Measurements from ENCODE around the gene TMPRSS3.
A peak's percentile ranks its signal among the peaks of the same experiment; 100 is the strongest.

The TMPRSS3 gene

GRCh38 chr21:42429021-42429420, 33.2 kb upstream of the TMPRSS3 start:
- H3K4me3 ChIP-seq (ENCODE audit: low read depth, low read length) = no peak overlapping the region
- TF ChIP-seq CTCF (IDR thresholded peaks at IDR 0.05; ENCODE audit: insufficient read depth, low read depth, low read length, missing control alignments) = no peak
- no peak for DNase-seq (ENCODE audit: low read depth)

DNA sequence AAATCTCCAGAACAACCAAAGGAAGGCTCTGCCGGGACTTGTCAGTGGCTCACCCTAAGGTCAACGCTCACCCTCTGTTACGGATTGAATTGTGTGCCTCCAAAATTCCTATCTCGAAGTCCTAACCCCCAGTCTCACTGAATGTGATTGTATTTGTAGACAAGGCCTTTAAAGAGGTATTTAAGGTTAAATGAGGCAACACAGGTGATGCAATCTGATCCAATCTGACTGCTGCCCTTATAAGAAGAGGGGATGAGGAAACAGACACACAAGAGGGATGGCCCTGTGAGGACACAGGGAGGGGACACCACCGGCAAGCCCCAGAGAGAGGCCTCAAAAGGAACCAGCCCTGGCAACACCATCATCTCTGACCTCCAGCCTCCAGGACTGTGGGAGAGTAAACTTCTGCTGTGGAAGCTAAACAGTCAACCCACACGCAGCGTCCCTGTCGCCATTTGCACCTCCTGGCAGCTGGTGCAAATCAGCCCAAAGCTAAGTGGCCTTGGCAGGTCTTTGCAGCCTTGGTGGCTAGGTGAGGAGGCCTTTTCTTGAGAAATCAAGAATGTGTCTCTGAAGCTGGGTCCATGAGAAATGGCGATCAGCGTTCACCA, 32.1 kb upstream of the TMPRSS3 start:
- no peak for DNase-seq (ENCODE audit: low read depth)
- no peak for TF ChIP-seq CTCF (IDR thresholded peaks at IDR 0.05; ENCODE audit: insufficient read depth, low read depth, low read length, missing control alignments)

DNA sequence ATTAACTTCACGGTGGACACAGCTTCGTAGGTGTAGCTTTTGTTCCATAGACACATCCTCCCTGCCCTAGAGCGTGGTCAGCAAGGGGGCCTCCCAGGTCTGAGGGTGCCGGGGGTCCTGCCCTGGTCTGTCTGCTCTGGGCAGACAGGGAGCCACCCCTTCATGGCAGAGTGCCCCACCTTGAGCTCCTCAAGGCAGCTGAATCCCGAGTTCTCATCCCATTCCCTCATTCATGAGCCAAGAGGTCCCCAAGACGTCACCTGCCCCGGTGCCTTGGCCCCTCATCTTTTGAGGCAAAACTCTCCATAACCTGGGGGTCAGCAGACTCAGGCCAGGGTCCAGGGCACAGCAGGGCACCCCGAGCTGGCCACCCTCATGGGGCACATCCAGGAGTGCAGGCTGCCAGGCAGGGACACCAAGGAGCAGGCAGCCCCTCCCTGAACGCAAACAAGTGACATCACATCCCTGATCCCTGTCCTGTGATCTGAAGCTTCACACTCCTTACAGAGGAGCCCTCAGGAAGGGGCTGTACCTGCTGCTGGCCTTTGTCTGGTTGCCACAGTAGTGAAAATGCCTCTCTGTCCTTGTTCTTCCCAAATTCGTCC, 31.1 kb upstream of the TMPRSS3 start:
- TF ChIP-seq CTCF (IDR thresholded peaks at IDR 0.05; ENCODE audit: insufficient read depth, low read depth, low read length, missing control alignments) = no peak
- no peak overlapping the region for H3K4me3 ChIP-seq (ENCODE audit: low read depth, low read length)
- DNase-seq (ENCODE audit: low read depth) = no peak

More for the DNA sequence above, 32.1 kb upstream of the TMPRSS3 start:
- H3K4me3 ChIP-seq (ENCODE audit: low read depth, low read length) = no peak overlapping the region

DNA sequence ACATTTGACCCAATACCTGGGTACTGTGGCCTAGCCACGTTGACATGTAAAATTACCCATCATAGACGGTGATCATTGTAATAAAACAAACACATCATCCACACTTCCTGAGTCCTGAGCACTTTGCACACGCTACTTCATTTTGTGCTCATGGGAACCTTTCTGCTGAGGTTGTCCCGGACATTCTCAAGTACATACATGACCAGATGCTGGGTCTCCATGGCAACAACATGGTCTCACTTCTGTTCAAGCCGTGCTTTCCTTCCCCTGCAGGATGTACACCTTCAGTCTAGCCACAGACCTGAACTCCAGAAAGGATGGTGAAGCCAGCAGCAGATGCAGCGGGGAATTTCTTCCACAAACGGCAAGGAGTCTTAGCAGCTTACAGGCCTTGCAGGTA, 30.6 kb upstream of the TMPRSS3 start:
- TF ChIP-seq CTCF (IDR thresholded peaks at IDR 0.05; ENCODE audit: insufficient read depth, low read depth, low read length, missing control alignments) = no peak
- DNase-seq (ENCODE audit: low read depth) = peak; percentile 83
- no peak overlapping the region for H3K4me3 ChIP-seq (ENCODE audit: low read depth, low read length)

DNA sequence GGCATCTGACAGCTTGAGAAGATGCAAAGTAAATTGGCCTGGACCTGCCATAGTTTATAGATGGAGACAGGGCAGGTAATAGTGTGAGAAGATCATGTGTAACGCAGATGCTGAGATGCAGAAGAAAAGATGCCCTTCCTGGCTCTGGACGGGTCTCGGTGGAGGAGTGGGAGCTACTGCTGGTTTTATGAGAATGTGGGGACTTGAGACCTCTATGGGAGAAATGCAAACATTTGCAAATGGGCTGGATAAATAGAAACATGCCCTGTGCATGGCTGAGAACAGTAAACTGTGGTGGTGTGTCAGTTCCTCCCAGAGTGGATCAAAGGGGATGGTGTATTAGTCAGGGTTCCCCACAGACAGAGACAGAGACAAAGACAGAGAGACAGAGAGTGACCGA, 29.7 kb upstream of the TMPRSS3 start:
- peak; percentile 68 for DNase-seq (ENCODE audit: low read depth)
- no peak for TF ChIP-seq CTCF (IDR thresholded peaks at IDR 0.05; ENCODE audit: insufficient read depth, low read depth, low read length, missing control alignments)
- H3K4me3 ChIP-seq (ENCODE audit: low read depth, low read length) = no peak overlapping the region

DNA sequence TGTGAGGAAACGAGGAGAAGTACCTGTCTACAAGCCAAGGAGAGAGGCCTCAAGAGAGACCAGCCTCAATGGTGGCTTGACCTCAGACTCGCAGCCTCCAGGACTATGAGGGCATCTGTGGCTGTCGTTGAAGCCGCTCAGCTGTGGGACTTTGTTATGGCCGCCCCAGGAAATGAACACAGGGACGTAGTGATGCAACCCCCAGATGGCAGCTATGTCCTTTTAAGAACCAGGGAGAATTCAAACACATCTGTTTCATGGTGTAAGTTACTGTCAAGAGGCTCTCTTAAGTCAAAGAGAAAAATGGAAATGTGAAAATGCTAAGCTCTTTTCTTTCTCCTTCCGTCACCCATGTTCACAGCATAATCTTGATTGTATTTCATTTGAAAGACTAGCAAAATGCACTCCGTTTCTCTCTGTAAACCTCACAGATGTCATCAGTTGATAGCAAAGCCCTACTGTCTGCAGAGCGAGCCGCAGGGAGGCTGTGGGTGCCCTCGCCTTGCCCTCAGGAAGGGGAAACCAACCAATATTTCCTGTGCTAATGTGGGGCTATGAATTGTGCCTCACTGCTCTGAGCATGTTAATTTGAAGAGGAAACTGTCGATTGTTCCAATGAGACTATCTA, 29.2 kb upstream of the TMPRSS3 start:
- DNase-seq (ENCODE audit: low read depth) = peak; percentile 76
- no peak for TF ChIP-seq CTCF (IDR thresholded peaks at IDR 0.05; ENCODE audit: insufficient read depth, low read depth, low read length, missing control alignments)
- no peak overlapping the region for H3K4me3 ChIP-seq (ENCODE audit: low read depth, low read length)
